NT2/D1 (cell line): ENCODE measurements around the gene KCTD8.

Experiments used
- DNase-seq: peaks from one replicate; pipeline ENCODE4 v3.0.0-alpha.2; 2011; ENCODE audit warnings: low read depth, low spot score
- H3K27me3 ChIP-seq: 2 replicates; pipeline ENCODE4 v1.6.0; 2011; ENCODE audit warnings: mild to moderate bottlenecking; ENCODE audit not compliant: insufficient read length, insufficient read depth
- H3K36me3 ChIP-seq: 2 replicates; pipeline ENCODE4 v1.6.1; 2011; ENCODE audit warnings: mild to moderate bottlenecking, low read length, mixed read lengths; ENCODE audit not compliant: insufficient read depth, insufficient read length
- H3K4me1 ChIP-seq: 2 replicates; pipeline ENCODE4 v1.5.1; 2011; ENCODE audit not compliant: insufficient read depth, insufficient read length
- H3K4me3 ChIP-seq: 2 replicates; pipeline ENCODE4 v1.5.1; 2011; ENCODE audit warnings: low read depth; ENCODE audit not compliant: insufficient read length
- H3K9ac ChIP-seq: 2 replicates; pipeline ENCODE4 v1.6.0; 2011; ENCODE audit warnings: low read depth; ENCODE audit not compliant: insufficient read length
- H3K9me3 ChIP-seq: 2 replicates; pipeline ENCODE4 v1.5.1; 2011; ENCODE audit warnings: mild to moderate bottlenecking, low read length; ENCODE audit not compliant: insufficient read depth
- SUZ12 ChIP-seq: IDR thresholded peaks from 2 replicates; pipeline ENCODE4 v1.6.1; 2011; ENCODE audit not compliant: insufficient read length, insufficient read depth; ENCODE audit errors: extremely low read depth
- YY1 ChIP-seq: IDR thresholded peaks from 2 replicates; pipeline ENCODE4 v1.6.1; 2011; ENCODE audit not compliant: insufficient read length, insufficient read depth
- ZNF274 ChIP-seq: IDR thresholded peaks from 2 replicates; pipeline ENCODE4 v1.6.1; 2011; ENCODE audit warnings: mild to moderate bottlenecking, low read depth, low read length

Gene KCTD8

DNA sequence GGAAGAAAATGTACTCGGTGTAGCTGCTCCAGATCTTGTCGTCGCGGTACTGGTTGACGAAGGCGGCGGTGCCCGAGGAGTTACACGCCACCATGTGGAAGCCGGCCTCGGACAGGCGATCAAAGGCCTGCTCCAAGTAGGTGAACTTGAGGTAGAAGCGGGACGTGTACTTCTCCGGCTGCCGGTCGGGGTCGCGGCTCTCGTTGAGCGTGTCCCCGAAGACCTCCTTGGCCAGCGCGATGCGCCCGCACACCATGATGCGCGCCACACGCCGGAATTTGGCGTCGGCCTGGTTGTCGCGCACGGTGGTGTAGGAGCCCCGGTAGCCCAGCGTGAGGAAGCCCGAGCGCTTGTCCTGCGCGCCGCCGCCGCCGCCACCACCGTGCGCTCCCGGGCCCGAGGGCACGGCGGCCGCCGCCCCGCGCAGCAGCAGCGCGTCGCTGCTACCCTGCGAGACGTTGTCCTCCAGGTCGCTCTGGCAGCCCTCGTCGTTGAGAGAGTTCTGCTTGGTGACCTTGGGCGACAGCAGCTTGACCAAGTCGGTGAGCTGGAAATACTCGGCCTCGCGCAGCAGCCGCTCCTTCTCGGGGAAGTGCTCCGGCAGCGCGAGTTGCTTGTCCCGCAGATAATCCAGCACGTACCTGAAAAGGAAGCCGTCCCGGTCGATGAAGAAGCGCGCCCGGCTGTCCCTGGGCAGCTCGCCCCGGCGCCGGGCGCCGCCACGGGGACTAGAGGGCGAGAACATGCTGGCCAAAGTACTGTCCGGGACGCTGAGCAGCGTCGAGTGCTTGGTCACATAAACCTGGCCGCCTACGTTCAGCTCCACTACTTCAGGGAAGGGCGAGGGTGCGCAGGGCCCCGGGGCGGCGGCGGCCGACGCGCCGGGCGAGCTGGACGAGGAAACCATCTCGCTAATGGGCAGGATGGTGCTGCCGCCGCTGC lies 775 bp downstream of the KCTD8 start:
- Histone ChIP-seq H3K9ac (peak overlapping the region; percentile 80), H3K4me1 (no peaks in the 10 kb centered on the region), H3K27me3 (peaks cover 20% of the 10 kb centered on the region), H3K4me3 (peak overlapping the region; percentile 74), H3K9me3 (no peaks in the 10 kb centered on the region), H3K36me3 (no peaks in the 10 kb centered on the region)
- DNase-seq = no peak
- TF ChIP-seq SUZ12 (no peak), ZNF274 (no peak), YY1 (no peak)

DNA sequence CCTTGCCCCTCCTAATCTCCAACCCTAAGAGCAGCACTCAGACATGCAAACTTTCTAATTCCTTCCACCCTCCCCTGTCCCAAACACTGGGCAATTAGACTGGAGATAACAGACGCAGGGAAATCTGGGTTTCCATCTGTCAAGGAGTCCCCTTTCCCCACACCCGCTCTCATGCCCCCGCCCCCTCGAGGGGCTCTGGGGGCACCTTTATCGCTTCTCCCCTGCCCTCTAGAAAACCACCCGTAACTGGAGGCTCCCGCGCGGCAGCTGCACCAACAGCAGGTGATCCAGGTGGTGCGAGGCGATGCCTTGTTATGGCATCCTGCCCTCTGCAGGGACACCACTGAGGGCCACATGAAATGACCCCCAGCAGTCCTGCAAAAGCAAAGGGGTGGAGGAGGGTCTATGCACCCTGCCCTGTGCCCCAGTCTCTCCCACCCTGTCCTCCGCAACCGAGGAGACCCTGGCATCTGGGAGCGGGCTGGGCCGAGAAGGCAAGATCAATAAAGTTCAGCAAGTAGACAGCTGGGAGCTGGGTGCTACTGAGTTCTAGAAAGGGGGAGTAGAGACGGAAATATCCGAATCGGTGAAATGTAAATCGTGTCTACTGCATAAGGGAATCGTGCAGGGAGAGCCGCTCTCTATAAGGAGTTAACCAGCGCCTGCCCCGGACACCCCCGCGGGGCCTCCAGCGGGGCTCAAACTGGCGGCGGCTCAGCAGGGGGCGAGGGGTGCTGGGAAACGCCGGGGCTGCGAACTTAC lies 1.6 kb downstream of the KCTD8 start:
- peaks cover 20% of the 10 kb centered on the region for H3K27me3 ChIP-seq
- H3K9me3 ChIP-seq = no peaks in the 10 kb centered on the region
- H3K4me1 ChIP-seq = no peaks in the 10 kb centered on the region
- H3K9ac ChIP-seq = peak overlapping the region; percentile 80
- no peak for DNase-seq
- TF ChIP-seq SUZ12 = no peak
- TF ChIP-seq ZNF274 = no peak
- no peak for TF ChIP-seq YY1
- no peaks in the 10 kb centered on the region for H3K36me3 ChIP-seq
- H3K4me3 ChIP-seq = peak overlapping the region; percentile 74

DNA sequence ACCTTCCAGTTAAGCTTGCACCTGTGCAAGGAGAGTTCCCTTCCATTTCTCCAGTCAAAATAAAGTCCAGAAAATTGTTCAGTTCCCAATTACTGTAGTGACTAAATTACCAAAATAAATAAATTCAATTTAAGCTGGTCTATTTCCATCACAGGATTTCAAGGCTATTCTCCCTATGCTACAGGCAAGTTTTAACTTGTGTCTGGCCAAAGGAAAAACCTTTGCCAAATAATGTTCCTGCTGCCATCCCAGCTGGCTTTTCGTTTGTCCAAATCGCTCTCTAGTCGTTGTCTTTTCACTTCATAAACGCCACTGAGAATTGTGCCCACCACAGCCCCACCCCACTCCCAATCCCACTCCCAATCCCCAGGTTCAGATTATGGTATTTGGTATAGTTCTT lies 2.4 kb downstream of the KCTD8 start:
- DNase-seq = no peak
- no peaks in the 10 kb centered on the region for H3K9me3 ChIP-seq
- TF ChIP-seq ZNF274 (no peak), SUZ12 (no peak), YY1 (no peak)
- H3K27me3 ChIP-seq = peaks cover 20% of the 10 kb centered on the region
- H3K9ac ChIP-seq = no peak overlapping the region
- H3K36me3 ChIP-seq = no peaks in the 10 kb centered on the region
- peak overlapping the region; percentile 74 for H3K4me3 ChIP-seq
- H3K4me1 ChIP-seq = no peaks in the 10 kb centered on the region

DNA sequence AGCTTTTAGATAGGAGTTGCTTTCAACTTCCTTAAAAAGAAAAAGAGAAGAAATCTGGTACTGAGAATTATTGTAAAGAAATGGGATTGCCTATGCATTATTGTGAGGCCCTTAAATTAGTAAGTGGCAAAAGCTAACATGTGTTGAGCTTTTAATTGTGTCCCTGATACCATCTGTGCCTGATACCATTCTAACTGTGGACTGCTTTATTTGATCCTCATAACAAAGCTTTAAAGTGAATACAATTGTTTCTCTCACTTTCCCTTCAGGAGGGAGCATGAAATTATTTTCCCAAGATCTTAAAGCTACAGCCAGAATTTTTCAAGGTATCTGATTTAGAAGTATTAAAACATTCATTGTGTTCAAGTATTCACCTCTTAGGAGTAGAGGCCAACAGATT lies 9.9 kb downstream of the KCTD8 start:
- H3K9ac ChIP-seq = no peak overlapping the region
- no peak overlapping the region for H3K4me3 ChIP-seq

DNA sequence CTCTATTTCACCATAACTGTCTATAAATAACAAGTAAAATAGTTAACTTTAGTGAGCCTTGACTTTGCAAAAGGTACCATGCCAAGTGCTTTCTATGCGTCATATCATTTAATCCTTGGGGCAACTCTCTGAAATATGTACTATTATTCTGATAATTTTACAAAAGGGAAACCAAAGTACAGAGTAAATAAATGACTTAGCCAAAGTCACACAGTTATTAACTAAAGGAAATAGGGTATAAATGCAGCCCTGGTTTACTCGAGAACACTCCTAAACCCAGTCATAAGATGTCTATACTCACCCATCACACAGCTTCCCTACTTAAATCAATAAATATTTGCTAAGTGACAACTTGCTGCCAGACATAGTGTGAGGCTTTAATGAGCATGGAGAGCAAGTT lies 14.4 kb downstream of the KCTD8 start:
- H3K9ac ChIP-seq = no peak overlapping the region
- no peak for DNase-seq
- H3K9me3 ChIP-seq = no peaks in the 10 kb centered on the region
- H3K27me3 ChIP-seq = no peaks in the 10 kb centered on the region
- no peak for TF ChIP-seq YY1
- TF ChIP-seq ZNF274 = no peak
- TF ChIP-seq SUZ12 = no peak
- no peaks in the 10 kb centered on the region for H3K4me1 ChIP-seq
- H3K36me3 ChIP-seq = no peaks in the 10 kb centered on the region
- H3K4me3 ChIP-seq = no peak overlapping the region

More for the DNA sequence above, 9.9 kb downstream of the KCTD8 start:
- DNase-seq = no peak
- Histone ChIP-seq H3K27me3 (no peaks in the 10 kb centered on the region), H3K36me3 (no peaks in the 10 kb centered on the region), H3K4me1 (no peaks in the 10 kb centered on the region), H3K9me3 (no peaks in the 10 kb centered on the region)
- TF ChIP-seq SUZ12 (no peak), ZNF274 (no peak), YY1 (no peak)

DNA sequence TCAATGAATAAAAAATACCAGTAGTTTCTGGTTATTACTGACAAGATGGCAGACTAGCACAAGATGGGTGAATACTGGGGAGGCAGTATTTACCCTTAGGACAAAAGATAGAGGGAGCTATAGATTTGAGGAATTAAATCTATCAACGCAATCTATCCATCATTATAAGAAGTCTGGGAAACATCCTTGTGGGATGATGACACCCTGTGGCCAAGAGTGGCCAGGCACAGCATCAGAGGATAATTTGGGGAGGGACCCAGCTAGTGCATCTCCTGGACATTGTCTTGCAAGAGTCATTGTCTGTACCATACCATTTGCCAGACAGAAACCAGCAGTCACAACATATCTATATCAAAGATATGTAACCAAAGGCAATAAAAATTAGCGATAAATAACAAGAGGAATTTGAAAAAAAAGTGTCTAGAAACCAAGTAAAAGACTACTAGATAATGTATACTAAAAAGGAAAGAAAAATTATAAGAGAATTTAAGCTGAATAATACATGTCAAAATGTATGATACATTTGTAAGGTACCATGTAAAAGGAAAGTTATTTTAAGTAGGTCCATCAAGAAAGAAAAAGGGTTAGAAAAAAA lies 22.9 kb downstream of the KCTD8 start:
- Histone ChIP-seq H3K9me3 (no peaks in the 10 kb centered on the region), H3K9ac (no peak overlapping the region), H3K27me3 (no peaks in the 10 kb centered on the region), H3K4me1 (no peaks in the 10 kb centered on the region), H3K4me3 (no peak overlapping the region), H3K36me3 (no peaks in the 10 kb centered on the region)
- DNase-seq = no peak
- no peak for TF ChIP-seq ZNF274

DNA sequence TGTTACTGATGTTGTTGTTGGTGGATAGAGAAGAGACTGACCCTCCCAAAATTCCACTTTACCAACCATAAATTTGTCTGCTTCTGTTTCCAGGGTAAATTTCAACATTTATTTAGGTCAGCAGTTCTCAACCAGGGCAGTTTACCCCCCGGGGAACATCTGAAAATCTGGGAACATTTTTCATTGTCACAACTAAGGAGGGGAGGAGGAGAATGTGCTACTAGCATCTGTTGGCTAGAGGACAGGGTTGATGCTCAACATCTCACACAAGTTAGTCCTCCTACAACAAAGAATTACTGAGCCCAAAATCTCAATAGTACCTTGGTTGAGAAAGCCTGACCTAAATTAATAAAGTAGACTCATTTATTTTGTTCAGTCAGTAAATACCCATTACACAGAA lies 25.7 kb downstream of the KCTD8 start:
- H3K27me3 ChIP-seq = no peaks in the 10 kb centered on the region
- DNase-seq = no peak
- no peak overlapping the region for H3K9ac ChIP-seq
- H3K9me3 ChIP-seq = no peaks in the 10 kb centered on the region
- TF ChIP-seq SUZ12 (no peak), YY1 (no peak), ZNF274 (no peak)
- H3K4me3 ChIP-seq = no peak overlapping the region
- H3K4me1 ChIP-seq = no peaks in the 10 kb centered on the region
- H3K36me3 ChIP-seq = no peaks in the 10 kb centered on the region
